ENCODE results near the gene CD81.
"Not testable (repeated sequence)": the region's sequence is repeated elsewhere in the genome, so short reads cannot be mapped to it uniquely, and the experiment has no call there.

CD81 gene

GRCh38 chr11:2376751-2377451 lies at the start of gene CD81:
Gene CD81, plus strand, starts transcription at chr11:2377310. Its CDS starts 240 bp downstream, at chr11:2377550.
- FAIRE-seq, result no peak

- FAIRE-seq, result no peak
Measured at GRCh38 chr11:2328021-2328420, 49.1 kb upstream of the CD81 start.

- no peak for FAIRE-seq
Measured at GRCh38 chr11:2328656-2329354, 48.3 kb upstream of the CD81 start.

GRCh38 chr11:2329551-2329950 lies 47.6 kb upstream of the CD81 start:
- no peak for FAIRE-seq

GRCh38 chr11:2330696-2331095 lies 46.4 kb upstream of the CD81 start:
- FAIRE-seq, result no peak

GRCh38 chr11:2331404-2331803 lies 45.7 kb upstream of the CD81 start:
- no peak for FAIRE-seq

GRCh38 chr11:2332569-2332968 lies 44.5 kb upstream of the CD81 start:
- not testable (repeated sequence) for FAIRE-seq

- not testable (repeated sequence) for FAIRE-seq
Measured at GRCh38 chr11:2333486-2334205, 43.5 kb upstream of the CD81 start.

- FAIRE-seq, result not testable (repeated sequence)
Measured at GRCh38 chr11:2335286-2335685, 41.8 kb upstream of the CD81 start.

GRCh38 chr11:2338760-2339159 lies 38.4 kb upstream of the CD81 start:
- FAIRE-seq, result not testable (repeated sequence)

GRCh38 chr11:2342557-2342956 lies 34.6 kb upstream of the CD81 start:
- FAIRE-seq, result no peak

- FAIRE-seq, result no peak
Measured at GRCh38 chr11:2342981-2343380, 34.1 kb upstream of the CD81 start.

- FAIRE-seq, result no peak
Measured at GRCh38 chr11:2343502-2343901, 33.6 kb upstream of the CD81 start.

- no peak for FAIRE-seq
Measured at GRCh38 chr11:2345050-2345449, 32.1 kb upstream of the CD81 start.

- no peak for FAIRE-seq
Measured at GRCh38 chr11:2346014-2346413, 31.1 kb upstream of the CD81 start.

GRCh38 chr11:2346586-2347307 lies 30.4 kb upstream of the CD81 start:
- no peak for FAIRE-seq

GRCh38 chr11:2347308-2347830 lies 29.7 kb upstream of the CD81 start:
- FAIRE-seq, result no peak

- no peak for FAIRE-seq
Measured at GRCh38 chr11:2348986-2349385, 28.1 kb upstream of the CD81 start.

GRCh38 chr11:2351701-2352100 lies 25.4 kb upstream of the CD81 start:
- no peak for FAIRE-seq

- FAIRE-seq, result no peak
Measured at GRCh38 chr11:2352420-2352819, 24.7 kb upstream of the CD81 start.

GRCh38 chr11:2355000-2355644 lies 22.0 kb upstream of the CD81 start:
- no peak for FAIRE-seq

GRCh38 chr11:2357246-2357645 lies 19.9 kb upstream of the CD81 start:
- no peak for FAIRE-seq

Measured in TTC549 (cell line).